ENCODE results near the gene PLEKHG4B.
"Not testable (repeated sequence)": the region's sequence is repeated elsewhere in the genome, so short reads cannot be mapped to it uniquely, and the experiment has no call there.

PLEKHG4B gene, protein sequence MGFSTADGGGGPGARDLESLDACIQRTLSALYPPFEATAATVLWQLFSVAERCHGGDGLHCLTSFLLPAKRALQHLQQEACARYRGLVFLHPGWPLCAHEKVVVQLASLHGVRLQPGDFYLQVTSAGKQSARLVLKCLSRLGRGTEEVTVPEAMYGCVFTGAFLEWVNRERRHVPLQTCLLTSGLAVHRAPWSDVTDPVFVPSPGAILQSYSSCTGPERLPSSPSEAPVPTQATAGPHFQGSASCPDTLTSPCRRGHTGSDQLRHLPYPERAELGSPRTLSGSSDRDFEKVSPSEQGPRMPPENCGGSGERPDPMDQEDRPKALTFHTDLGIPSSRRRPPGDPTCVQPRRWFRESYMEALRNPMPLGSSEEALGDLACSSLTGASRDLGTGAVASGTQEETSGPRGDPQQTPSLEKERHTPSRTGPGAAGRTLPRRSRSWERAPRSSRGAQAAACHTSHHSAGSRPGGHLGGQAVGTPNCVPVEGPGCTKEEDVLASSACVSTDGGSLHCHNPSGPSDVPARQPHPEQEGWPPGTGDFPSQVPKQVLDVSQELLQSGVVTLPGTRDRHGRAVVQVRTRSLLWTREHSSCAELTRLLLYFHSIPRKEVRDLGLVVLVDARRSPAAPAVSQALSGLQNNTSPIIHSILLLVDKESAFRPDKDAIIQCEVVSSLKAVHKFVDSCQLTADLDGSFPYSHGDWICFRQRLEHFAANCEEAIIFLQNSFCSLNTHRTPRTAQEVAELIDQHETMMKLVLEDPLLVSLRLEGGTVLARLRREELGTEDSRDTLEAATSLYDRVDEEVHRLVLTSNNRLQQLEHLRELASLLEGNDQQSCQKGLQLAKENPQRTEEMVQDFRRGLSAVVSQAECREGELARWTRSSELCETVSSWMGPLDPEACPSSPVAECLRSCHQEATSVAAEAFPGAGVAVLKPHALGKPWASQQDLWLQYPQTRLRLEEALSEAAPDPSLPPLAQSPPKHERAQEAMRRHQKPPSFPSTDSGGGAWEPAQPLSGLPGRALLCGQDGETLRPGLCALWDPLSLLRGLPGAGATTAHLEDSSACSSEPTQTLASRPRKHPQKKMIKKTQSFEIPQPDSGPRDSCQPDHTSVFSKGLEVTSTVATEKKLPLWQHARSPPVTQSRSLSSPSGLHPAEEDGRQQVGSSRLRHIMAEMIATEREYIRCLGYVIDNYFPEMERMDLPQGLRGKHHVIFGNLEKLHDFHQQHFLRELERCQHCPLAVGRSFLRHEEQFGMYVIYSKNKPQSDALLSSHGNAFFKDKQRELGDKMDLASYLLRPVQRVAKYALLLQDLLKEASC (N-terminal part only)

DNA sequence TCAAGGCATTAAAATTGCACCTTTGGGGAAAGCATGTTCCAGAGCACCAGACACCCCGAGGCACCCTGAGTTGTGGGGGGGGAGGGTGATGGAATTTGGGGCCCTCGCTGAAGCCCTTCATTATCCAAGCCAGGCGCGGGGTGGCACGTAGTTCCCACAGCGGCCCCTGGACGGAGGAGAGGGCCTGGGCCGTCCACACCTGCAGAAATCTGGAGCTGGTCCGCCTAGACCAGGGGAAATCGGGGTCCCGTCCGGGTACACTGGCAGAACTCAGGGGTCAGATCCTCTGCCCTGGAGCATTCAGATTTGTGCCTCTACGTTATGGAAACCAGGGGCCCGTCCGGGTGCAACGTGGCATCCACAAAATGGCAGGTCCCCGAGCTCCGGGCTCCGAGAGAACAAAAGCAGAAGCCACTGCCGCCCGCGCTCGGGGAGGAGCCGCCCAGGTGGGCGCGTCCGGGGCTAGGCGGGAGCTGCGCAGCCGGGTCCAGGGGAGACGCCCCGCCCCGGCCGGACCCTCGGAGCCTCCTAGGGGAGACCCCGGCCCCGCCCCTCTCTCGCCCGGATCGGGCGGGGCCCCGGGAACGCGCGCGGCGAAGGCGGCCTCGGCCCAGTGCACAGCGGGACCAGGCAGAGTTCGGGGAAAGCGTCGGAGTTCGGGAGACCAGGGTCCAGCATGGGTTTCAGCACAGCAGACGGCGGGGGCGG is at the start of gene PLEKHG4B:
PLEKHG4B (plus strand) TSS at position 613 of the 708 bp plus-strand sequence; CDS start at position 677, 64 bp downstream.
- no peak for DNase-seq

DNA sequence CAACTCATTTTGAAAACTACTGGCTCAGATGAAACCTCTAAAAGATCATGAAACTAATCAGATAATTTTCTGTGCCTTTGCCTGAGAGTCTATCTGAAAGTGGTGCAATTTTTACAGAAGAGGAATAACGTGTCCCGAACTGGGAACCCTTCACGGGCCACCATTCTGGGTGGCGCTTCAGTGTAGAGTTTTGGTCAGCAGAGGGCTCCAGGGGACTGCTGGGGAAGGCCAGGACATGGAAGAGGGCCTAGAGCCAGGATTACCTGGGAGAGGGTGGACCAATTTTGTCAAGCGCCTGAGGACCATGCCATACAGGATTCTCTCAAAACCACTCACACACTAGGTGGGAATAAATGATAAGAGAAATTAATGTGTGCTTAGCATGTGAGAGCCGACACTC is 49.7 kb upstream of the PLEKHG4B start:
- no peak for DNase-seq

DNA sequence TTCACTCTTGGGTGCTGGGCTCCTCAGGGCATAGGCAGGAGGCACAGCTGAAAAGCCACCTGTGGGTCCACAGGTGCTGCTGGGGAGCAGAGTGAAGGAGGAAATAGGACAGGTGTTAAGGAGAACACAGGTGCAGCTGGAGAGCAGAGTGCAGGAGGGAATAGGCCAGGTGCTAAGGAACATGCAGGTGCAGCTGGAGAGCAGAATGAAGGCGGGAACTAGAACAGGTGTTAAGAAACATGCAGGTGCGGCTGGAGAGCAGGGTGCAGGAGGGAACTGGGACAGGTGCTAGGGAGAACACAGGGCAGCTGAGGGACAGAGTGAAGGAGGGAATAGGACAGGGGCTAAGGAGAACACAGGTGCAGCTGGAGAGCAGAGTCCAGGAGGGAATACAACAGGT is 43.8 kb upstream of the PLEKHG4B start:
- no peak for DNase-seq

DNA sequence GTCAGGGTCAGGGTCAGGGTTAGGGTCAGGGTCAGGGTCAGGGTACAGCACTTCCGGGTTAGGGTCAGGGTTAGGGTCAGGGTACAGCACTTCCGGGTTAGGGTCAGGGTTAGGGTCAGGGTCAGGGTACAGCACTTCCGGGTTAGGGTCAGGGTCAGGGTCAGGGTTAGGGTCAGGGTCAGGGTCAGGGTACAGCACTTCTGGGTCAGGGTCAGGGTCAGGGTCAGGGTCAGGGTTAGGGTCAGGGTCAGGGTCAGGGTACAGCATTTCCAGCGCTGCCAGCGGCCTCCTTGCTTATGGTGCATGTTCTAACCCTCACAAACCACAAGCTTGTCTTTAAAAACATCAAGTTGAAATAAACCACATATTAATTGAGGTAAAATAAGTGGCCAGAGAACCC is 42.4 kb upstream of the PLEKHG4B start:
- DNase-seq: not testable (repeated sequence)

DNA sequence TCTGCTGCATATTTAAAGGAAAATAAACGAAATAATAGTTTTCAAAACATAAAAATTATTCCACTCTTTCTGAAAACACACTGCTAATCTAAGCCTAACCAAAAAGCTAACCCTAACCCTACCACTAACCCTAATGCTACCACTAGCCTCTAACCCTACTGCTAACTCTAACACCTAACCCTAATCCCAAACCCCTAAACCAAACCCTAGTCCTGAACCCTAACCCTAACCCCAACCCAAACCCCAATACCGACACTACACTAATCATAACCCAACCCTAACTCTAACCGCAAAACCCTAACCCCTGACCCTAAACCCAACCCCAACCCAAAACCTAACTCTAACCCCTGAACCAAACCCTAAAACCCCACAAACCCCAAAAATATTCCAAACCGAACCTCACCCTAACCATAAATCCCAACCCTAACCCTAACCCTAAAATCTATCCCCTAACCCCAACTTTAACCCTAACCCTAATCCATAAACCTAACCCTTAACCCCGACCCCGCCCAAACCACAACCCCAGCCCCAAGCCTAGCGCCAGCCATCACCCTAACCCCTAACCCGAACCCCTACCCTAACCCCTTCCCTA is 41.9 kb upstream of the PLEKHG4B start:
- no peak for DNase-seq

DNA sequence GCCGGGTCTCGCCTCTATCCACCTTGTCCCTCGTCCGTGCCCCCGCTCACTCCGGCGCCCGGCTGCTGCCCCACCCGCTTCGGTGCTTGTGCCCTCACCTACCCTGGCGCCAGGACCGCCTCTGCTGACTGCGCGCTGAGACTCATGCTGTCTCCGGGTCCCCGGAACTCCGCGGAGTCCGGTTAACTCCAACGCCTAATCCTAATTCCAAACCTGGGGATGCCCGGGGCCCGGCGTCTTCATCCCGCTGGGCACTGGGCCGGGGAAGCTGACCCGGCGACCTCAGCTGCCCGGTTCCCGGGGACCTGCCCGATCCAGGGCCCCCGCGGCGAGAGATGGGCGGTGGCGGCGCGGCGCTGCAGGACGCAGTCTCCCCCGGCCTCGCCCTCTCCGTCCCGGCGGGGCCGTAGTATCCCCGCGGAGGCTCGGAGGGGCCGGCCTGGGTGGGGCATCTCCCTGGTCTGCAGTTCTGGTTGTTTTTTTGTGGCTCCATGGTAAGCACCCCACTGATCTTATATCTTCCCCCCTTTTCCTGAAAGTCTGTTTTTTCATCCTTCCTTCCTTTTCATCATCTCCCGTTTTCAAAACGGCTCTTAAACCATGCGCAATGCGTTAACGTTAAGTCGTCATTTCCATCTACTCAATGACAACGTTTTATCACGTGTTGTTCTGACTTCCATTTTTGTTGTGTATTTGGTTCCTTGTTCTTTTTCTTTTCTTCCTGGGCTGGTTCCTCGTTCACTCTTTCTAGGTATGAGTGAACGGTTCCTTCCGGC is 41.1 kb upstream of the PLEKHG4B start:
- DNase-seq: no peak

DNA sequence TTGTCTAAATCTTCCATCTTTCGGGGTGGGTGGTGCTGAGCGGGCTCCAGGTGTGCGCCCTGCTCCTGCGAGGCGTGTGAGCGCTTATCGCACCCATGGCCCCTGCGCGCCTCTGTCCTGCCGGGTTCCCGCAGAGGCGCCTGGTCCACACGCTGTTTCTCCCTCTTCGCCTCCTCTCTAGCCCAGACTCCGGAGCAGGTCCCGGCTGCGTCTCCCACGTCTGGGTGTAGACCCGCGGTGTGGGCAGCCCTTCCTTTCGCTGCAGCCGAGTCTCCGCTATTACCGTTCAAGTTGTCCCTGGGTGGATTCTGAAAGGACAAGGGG is 40.5 kb upstream of the PLEKHG4B start:
- no peak for DNase-seq

DNA sequence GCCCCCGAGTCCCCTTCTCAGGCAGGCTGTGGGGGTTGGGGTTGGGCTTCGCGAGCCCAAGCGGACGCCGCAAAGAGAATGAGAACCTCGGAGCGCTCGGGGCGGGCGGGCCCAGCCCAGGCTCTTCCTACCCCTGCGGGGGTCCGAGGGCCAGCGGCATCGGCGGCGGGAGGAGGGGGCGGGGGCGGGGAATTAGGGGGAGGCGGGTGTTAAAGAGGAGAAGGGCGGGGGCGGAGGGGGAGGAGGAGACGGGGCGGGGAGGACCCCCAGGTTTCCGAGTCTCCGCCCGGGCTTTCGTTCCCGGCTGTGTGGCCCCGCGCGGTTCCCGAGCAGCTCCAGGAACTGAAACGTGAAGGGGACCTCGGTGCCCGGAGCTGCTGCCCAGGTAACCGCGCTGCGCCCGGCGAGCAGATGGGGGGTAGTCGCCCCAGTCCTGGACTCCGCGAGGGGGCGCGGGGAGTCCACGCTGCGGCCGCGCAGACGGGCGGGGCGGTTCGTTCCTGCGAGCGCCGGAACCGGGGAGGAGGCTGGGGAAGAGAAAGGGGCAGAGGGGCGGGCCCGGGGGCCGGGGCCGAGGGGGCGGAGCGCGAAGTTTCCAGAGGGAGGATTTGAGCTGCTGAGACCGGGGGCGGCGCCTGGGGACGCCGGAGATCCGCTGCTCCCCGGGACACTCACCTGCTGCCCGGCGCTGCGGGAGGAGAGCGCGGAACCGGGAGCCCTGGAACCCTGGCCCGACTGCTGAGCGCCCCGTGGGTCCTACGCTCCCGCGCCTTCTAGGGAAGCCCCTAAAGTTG is 38.4 kb upstream of the PLEKHG4B start:
- no peak for DNase-seq

DNA sequence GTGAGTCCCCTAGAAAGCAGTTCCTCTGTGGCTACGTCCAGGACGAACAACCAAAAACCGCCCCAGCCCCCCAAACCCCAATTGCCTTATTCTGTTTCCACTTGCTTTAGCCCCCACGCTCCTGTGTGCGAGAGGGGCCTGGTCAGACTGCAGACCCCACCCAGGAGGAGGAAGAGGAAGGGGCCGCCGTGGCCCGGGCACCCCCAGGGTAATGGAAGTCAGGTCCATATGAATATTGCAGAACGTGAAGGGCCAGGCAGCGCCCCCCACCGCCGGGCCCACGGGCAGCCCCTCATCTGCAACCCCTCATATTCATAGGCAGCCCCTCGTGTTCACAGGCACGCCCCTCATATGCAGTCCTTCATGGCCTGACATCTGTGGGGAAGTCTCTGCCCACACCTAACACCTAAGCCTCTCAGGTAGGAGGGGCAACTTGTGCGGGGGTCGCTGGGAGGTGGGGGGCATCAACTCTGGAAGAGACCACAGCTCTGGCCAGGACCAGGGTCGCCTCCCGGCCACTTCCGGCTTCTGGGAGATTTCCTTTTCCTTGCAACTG is 37.7 kb upstream of the PLEKHG4B start:
- DNase-seq: no peak

DNA sequence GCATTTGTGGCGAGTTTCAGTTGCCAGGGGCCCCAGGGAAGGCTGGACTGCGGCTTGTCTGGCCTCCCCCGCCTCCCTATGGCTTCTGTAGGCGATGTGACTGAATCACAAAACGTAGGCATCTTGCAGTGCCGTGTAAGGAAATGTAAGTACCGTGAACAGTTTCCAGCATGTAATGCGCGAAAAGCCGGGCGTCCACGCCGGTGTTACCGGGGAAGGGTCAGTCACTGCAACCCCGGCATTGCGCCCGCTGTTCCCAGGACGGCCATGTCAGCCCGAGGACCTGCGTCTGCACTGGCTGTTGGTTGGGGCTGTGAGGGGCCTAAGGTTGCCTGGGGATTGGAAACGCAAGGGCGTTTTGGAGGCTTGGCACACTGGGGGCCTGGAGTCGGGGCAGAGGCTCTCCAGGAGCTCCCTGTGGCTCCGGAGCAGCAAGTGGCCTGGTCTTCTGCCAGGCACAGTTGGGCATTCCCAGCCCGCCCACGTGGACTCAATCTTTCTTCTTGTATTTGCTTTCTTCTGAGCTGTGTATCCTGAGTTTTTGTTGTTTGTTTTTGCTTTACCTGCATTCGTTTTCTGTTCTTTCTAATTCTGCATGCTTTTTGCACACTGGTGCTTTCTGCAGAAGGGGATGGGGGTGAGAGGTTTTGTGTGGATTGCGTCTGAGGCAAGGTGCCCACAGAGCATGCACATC is 36.9 kb upstream of the PLEKHG4B start:
- no peak for DNase-seq

DNA sequence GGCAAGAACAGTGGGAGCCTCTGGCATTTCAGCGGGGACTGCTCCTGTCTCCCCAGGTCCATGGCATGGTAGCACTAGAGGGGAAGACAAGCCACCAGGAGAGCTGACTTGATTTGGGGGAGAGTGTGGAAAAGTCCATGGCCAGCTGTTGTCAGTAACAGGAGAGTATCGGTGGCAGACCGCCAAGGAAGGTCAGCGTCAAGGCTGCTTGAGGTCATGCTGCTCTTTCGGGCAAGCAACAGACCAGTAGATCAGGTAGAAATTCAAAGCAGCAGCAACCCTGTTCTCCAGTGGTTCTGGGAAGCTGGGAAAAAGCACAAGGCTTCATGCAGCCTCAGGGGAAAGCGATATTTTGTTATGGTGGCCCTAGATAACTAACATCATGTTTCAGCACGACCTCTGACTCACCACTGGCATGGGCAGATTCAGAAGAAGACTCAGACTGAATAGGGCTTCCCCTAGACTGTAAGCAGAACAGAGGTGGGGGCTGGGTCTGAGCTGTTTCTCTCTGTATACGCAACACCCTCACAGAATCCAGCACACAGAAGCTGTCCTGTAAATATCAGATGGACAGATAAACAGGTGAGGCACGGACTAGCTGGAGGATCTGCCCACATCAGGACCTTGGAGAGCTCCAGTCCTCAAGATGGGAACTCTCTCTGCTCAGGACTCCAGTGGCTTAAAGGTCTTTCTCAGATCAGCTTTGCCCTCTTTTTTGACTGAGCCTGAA is 35.2 kb upstream of the PLEKHG4B start:
- no peak for DNase-seq

DNA sequence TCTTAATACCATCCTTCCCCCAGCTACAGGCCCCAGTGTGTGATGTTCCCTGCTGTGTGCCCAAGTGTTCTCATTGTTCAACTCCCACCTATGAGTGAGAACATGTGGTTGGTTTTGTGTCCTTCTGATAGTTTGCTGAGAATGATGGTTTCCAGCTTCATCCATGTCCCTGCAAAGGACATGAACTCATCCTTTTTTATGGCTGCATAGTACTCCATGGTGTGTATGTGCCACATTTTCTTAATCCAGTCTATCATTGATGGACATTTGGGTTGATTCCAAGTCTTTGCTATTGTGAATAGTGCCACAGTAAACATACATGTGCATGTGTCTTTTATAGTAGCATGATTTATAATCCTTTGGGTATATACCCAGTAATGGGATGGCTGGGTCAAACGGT is 31.7 kb upstream of the PLEKHG4B start:
- not testable (repeated sequence) for DNase-seq

DNA sequence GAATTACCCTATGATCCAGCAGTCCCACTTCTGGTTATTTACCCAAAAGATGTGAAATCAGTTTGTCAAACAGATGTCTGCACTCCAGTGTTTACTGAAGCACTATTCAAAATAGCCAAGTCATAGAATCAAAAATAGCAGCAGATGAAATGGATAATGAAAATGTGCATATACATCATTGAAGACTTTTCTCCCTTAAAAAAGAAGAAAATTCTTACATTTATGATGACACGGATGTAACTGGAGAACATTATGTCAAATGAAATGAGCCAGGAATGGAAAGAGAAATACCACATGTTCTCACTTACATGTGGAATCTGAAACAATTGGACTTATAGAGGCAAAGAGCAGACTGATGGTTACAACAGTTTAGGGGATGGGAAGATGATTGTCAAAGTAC is 21.5 kb upstream of the PLEKHG4B start:
- DNase-seq: no peak

DNA sequence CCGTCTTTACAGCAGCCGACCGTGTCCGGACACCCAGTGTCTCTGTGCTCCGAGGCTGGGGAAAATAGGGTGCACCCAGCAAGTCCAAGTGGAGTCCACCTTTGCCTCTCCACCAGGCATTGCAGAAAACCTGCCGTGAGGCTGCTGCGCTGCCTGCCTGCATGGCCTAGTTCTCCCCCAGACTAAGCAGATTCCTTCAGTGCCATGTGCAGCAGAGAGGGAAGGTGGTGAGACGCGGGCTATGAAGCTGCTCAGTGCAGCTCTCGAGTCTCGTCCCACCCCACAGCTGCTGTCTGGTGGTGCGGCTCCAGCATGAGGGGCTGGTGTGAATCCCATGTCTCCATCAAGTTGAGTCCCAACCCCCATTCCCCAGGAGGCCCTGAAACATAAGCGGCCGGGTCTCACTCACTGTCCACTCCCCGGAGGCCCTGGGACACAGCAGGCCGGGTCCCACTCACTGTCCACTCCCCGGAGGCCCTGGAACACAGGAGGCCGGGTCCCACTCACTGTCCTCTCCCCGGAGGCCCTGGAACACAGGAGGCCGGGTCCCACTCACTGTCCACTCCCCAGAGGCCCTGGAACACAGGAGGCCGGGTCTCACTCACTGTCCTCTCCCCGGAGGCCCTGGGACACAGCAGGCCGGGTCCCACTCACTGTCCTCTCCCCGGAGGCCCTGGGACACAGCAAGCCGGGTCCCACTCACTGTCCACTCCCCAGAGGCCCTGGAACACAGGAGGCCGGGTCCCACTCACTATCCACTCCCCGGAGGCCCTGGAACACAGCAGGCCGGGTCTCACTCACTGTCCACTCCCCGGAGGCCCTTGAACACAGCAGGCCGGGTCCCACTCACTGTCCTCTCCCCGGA is 19.4 kb upstream of the PLEKHG4B start:
- not testable (repeated sequence) for DNase-seq

DNA sequence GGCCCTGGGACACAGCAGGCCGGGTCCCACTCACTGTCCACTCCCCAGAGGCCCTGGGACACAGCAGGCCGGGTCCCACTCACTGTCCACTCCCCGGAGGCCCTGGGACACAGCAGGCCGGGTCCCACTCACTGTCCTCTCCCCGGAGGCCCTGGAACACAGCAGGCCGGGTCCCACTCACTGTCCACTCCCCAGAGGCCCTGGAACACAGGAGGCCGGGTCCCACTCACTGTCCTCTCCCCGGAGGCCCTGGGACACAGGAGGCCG is 18.9 kb upstream of the PLEKHG4B start:
- not testable (repeated sequence) for DNase-seq

DNA sequence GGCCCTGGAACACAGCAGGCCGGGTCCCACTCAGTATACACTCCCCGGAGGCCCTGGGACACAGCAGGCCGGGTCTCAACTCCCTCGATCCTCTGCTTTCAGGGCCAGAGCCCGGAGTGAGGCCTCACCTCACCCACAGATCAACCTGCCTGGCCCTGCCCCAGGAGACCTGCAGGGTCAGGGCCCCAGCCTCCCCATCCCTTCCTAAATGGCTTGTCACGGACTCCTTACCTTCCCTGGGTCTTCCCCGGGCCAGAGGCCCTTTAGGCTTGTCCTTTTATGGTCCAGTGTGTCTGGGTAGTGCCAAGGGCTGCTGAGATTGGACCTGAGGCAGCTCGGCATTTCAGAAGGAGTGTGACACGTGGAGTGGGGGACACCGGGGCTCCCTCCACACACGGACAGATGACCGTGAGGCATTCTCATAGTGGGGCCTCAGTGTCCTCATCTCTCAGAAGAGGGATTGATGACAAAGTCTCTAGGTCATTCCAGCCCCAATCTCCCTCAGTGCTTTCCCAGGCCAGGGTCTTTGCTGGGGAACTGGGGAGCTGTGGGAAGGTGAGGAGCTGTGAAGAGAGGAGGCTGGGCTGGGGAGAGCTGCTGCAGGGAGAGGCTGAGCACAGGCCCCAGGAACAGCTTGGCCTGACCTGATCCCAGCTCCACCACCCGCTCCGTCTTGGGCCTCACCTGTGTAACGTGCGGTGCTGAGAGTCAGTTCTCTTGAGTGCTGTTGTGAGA is 18.0 kb upstream of the PLEKHG4B start:
- DNase-seq: no peak

DNA sequence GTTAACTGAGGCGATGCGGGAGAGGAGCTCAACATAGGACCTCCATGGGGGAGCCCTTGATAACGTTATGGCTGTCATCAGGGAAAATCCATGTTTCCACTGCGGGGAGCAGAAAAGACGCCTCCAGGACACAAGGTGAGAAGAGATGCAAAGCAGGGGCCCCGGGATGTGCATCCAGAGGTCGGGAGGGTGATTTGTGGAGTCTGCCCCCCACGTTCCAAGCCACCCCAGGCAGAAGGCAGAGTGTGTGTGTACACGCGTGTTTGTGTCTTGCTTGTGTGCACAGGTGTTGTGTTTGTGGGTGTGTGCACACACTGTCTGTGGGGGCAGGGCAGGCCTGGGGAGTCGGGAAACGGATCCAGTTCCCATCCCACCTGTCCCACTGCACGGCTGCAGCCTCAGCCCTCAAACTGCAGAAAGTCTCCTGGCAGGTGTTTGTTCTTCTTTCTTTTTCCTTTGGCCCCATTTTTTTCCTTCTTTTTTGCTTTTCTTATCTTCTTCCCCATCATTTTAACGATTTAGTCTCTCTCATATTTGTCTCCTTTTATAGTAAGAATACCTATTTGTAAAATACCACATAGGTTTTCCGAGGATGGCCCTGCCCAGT is 17.4 kb upstream of the PLEKHG4B start:
- no peak for DNase-seq

Data from midbrain (tissue), 1 donor.